IPS-11a (cell line): ENCODE measurements around the gene SBF2.

Experiments used
- H3K4me3 ChIP-seq: one replicate; pipeline ENCODE4 v1.5.1; 2013; ENCODE audit warnings: low read depth, low read length, control low read depth

SBF2 gene

DNA sequence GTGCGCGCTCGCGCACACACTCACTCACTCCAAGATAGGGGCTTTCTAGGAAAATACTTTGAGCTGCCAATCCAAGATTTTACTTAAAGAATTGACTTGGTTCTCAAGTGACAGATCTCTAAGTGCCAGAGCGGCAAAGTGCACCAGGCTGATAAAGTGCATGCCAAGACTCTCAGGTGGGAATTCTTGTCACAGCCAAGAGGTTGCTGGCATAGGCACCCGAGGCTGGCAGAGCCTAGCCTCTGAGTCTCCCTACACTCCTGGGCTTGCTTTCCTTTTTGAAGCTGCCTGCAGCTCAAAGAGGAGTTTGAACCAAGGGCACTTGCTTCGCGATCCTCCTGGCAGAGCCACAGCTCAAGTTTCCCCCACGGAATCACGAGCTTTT, 8.3 kb upstream of the SBF2 start:
- H3K4me3 ChIP-seq: peak overlapping the region; percentile 92

DNA sequence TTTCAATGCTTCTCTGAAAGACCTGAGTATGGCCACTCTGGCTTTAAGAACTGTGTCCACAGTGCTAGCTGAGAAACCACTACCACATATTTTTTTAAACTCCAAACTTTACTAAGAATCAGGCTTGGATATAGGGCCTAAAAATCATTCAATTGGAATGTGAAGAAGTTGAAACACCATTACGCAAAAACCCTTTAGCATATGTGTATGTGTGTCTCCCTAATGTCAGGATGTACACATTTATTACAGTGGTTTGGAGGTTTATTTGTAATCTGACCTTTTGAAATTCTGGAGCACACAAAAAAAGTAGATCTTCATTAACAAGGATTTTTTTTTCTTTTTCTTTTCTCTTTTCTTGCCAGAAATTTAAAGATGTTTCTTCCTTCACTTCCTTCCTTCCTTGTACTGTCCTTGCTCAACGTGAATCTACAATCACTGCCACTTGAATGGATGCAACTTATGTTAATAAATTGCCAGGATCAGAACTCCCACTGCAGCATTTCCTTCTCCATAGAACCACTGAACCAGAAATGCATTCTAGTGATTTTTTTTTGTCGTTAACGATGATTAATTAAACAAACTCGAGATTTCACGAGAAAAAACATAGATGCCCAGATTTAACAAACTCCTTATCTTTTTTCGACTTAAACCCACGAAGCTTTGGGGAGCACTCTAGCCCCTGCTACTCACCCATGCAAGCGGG, 7.8 kb upstream of the SBF2 start:
- peak overlapping the region; percentile 92 for H3K4me3 ChIP-seq

GRCh38 chr11:10298342-10298741, 4.3 kb upstream of the SBF2 start:
- H3K4me3 ChIP-seq: no peak overlapping the region

DNA sequence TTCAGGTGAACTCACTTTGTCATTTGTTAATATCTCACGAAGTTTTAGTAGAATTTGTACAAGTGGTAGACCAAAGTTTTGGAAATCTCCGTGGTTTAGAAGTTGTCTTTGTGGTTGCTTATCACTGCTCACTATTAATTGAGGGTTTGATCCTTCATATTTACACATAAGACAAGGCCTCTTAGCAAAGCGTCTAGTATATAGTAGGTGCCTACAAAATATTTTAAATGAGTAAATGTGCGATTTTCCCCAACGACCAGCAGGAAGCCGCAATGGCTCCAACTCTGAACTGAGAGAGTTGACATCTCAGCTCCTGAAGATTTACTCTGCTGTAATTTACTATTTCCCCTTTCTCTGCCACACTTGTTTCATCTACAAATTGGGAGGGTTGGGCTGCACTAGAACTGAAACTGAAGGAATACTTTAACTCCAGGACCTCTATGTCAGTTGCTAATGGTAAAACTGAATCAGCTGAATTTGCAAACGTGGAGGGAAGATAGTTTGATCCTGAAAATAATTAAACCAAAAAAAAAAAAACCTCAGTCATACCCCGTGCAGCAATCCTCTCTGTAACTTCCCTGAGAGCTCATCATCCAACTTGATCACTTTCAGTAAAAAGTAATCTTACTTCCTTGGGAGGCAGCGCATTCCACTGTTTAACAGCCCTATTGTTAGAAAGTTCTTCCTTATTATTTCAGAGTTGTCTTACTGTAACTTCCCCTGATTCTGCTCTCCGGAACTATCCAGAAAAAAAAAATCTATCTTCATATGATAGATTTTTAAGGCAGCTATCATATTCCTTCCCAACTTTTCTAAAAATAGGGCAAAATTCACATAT, 1.3 kb upstream of the SBF2 start:
- H3K4me3 ChIP-seq: peak overlapping the region; percentile 75

DNA sequence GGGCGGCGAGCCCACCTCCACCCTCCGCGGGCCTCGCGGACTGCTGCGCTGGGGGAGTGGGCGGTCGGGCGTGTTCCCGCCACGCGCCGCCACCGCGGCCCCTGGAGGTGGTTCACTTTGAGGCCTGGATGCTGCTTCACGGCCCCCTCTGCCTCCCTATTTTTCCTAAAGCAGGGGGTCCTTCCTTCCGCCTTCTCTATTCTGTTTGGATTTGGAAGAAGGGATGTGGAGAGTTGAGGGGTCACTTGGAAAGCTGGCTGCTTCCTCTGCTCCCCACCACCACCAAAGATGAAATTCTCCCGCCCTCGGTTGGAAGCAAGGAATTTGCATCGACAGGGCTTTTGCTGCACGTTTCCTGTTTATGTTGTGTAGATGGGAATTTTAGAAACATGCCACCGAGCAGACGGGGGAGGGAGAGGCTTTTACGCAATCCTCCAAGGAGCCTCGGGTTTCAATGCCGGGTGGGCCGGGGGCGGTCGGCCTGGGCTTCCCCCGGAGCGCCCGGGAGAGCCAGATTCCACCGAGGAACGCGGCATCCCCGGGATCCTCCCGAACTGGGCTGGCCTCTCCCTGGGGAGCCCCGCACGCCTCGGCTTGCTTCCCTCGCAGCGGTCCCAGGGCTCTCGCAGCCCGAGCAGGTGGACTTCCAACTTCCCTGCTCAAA, 403 bp upstream of the SBF2 start:
- H3K4me3 ChIP-seq: peak overlapping the region; percentile 75

DNA sequence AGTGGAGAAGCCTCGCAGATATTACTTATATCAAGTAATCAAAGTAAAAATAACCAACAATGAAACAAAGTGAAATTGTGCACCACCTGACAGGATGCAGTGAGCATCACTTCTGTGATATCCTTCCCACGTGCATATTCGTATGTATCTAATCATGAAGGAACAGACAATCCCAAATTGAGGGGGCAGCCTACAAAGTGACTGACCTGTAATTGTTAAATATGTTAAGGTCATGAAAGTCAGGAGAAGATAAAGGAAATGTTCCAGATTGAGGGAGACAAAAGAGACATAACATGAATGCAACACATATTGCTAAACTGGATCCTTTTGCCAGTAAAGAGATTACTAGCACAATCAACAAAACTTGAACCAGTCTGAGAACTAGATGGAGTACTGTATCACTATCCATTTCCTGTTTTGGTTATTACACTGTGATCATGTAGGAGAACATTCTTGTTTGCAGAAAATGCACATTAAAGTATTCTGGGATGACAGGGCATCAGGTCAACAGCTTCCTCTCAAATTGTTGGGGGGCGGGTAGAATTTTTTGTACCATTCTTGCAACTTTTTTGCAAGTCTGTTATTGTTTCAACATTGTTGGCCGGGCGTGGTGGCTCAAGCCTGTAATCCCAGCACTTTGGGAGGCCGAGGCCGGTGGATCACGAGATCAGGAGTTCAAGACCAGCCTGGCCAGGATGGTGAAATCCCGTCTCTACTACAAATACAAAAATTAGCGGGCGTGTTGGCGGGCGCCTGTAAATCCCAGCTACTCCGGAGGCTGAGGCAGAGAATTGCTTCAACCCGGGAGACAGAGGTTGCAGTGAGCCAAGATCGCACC, 2.0 kb downstream of the SBF2 start:
- no peak overlapping the region for H3K4me3 ChIP-seq

DNA sequence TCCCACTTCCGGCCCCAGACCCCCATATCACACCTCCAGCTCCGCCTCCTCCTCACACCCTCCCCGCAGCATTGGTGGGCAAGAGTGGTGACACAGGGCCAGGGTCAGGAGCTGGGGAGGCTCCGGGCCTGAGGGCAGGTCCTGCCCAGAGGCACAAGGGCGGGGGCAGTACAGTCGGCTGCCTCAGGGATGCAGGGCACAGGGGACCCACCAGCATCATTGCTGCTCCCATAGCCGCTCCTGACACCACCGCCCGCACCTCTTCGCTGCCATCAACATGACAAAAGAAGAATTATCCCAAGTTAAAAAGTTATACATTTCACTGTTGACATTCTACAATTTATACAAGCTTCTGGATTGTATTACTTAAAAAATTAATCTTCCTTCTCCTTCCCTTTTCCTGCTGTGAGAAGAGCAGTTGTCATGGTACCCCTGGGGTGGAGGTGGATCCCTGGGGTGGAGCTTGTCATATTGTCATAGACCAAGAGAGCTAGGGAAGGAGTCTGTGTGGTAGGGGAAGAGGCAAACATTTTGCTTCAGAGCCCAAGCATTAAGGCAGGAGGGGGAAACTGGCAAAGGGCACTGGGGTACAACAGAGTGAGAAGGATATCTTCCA, 4.1 kb downstream of the SBF2 start:
- no peak overlapping the region for H3K4me3 ChIP-seq

- H3K4me3 ChIP-seq: no peak overlapping the region
Observed at GRCh38 chr11:10288881-10289764, 4.9 kb downstream of the SBF2 start.

DNA sequence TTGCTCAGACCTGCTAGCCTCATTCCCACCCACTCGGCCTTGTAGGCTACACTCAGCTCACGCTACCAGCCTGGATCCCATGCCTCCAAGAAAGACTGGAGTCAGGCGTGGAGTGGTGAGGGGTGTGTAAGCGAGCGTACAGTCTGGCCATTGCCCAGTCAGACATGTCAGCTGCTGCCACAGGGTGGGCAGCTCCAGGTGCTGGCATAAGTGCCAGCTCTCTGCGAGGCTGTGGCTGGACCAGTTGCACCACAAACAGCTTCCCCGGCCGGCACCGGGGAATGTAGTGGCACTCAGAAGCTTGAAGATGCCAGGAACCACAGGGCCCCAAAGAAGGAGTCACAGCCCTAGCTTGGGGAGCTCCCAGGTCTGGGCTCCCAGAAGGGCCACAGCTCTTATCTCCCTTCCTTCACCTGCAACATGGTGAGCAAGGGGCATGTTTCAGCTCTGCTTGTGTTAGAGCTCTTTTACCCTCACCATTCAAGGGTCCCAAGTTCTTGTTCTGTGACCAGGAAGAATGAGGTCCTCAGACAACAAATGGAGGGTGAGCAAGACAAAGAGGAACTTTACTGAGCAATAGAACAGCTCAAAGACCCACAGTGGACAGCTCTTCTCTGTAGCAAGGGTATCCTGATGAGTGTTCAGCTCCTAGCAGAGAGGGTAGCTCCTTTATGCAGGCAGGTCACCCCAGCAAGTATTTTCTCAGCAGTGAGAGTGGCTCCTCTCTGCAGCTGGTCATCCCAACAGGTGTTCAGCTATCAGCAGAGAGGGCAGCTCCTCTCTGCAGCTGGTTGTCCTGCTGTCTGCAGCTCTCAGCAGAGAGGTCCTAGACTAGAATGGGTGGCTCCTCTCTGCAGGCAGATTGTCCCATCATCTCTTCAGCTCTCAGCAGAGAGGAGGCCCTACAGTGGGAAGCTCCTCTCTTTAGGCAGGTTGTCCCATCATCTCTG, 6.0 kb downstream of the SBF2 start:
- no peak overlapping the region for H3K4me3 ChIP-seq

GRCh38 chr11:10287140-10287539, 6.9 kb downstream of the SBF2 start:
- H3K4me3 ChIP-seq: no peak overlapping the region

DNA sequence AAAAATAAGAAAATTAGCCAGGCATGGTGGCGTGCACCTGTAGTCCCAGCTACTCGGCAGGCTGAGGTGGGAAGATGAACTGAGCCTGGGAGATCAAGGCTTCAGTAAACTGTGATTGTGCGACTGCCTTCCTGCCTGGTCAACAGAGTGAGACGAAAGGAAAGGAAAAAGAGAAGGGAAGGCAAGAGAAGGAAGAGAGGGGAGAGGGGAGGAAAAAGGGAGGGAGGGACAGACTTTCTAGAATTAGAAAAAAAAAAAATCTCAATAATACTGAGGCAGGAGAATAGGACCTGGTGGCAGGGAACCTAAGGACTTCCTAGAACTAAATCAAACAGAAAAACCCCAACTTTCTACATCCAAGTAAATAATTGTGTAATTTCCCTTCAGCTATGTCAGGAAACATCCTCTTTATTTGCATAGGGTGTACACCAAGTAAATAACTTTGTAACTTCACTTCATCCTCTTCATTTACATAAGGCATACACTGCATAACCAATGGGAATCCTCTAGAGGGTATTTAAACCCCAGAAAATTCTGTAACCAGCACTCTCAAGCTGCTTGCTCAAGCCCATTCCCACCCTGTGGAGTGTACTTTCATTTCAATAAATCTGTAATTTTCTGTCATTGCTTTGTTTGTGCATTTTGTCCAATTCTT, 8.7 kb downstream of the SBF2 start:
- no peak overlapping the region for H3K4me3 ChIP-seq

- H3K4me3 ChIP-seq: no peak overlapping the region
Observed at GRCh38 chr11:10283991-10284390, 10.0 kb downstream of the SBF2 start.

- H3K4me3 ChIP-seq: no peak overlapping the region
Observed at GRCh38 chr11:10282117-10282516, 11.9 kb downstream of the SBF2 start.

DNA sequence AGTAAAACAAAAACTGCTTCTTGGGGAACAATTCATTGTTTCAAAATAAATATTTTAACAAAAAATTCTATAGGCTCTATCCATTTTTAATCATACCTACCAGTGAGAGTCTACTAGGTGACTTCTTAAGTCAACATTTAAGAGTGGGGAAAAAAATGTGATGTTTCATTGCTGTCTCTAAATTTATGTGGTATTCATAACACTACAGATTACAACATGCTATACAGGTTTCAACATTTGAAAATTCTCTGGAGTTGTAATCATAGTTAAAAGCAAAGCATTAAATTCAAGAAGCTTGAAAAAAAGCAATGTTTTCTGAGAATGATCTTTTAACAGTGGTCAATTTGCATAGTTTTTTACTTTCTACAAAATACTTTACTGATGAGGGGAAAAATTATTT, 18.3 kb downstream of the SBF2 start:
- H3K4me3 ChIP-seq: no peak overlapping the region

- no peak overlapping the region for H3K4me3 ChIP-seq
Observed at GRCh38 chr11:10274726-10275125, 19.3 kb downstream of the SBF2 start.

GRCh38 chr11:10273738-10274137, 20.3 kb downstream of the SBF2 start:
- no peak overlapping the region for H3K4me3 ChIP-seq

DNA sequence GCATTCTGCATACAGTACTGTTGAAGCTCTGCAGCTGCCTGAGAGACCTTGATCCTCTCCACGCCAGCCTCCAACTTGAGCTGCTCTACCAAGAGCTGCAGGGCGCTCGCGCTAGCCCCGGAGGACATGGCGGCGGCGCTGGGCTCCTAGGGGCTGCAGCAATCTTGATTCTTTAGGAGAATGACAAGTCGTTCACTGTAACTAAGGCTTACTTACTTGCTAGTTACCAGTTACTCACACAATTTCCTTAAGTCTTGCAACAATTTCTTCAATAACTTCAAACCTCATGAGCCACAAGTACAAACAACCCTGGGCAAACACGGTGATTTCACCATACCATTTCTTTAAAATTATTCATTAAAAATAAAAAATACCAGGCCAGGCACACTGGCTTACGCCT, 21.9 kb downstream of the SBF2 start:
- no peak overlapping the region for H3K4me3 ChIP-seq
